ENCODE results near the gene POLR3H. TPM values are rescaled to one million over a fixed set of nuclear protein-coding genes. Genes with fewer than 3 reads are reported as not detected.

POLR3H gene
- total and polyA plus RNA-seq, 3 experiments from 2014 or later: 22.6 to 78.7 (median 69.9) TPM

GRCh38 chr22:41525450-41526225 is 18.6 kb downstream of the POLR3H start:
- Mint-ChIP-seq H3K9me3 (no peaks in the 10 kb centered on the region), H3K4me1 (peaks cover 14 to 27% (median 16%) of the 10 kb centered on the region in 3 donors), H3K4me3 (no peak overlapping the region), H3K36me3 (peaks cover 0 to 74% (median 5%) of the 10 kb centered on the region in 3 donors), H3K27ac (peak overlapping the region in 5 of 8 donors; percentile 23 to 92 (median 81)), H3K27me3 (no peaks in the 10 kb centered on the region)
- Histone ChIP-seq H3K9me3 (ENCODE audit: low read length) (no peaks in the 10 kb centered on the region), H3K27me3 (ENCODE audit: insufficient read depth, low read length, poor library complexity, severe bottlenecking) (no peaks in the 10 kb centered on the region), H3K27ac (ENCODE audit: low read depth, low read length) (no peak overlapping the region), H3K4me3 (ENCODE audit: low read length) (no peak overlapping the region), H3K36me3 (ENCODE audit: insufficient read depth, low read length) (peaks cover 16% of the 10 kb centered on the region), H3K4me1 (ENCODE audit: insufficient read depth, low read length) (peaks cover 15% of the 10 kb centered on the region)
- DNase-seq: no peak
- POLR2A ChIA-PET: interaction anchor here (0.6 to 1.7 kb wide), 3 partner anchors 68 to 122 kb away, joined by 3 to 10 read pairs (median 5); no protein-coding TSS in a partner anchor
- CTCF ChIA-PET: interaction anchor here (0.7 to 8.5 kb wide), 6 partner anchors 27 to 123 kb away, joined by 3 to 119 read pairs (median 4); partner anchors contain the start of gene PHF5A

GRCh38 chr22:41524809-41525449 is 19.3 kb downstream of the POLR3H start:
- Mint-ChIP-seq H3K4me1 (peaks cover 14 to 27% (median 16%) of the 10 kb centered on the region in 3 donors), H3K4me3 (peak overlapping the region in 1 of 7 donors; percentile 29), H3K27me3 (no peaks in the 10 kb centered on the region), H3K9me3 (no peaks in the 10 kb centered on the region), H3K36me3 (peaks cover 0 to 70% (median 5%) of the 10 kb centered on the region in 3 donors), H3K27ac (peak overlapping the region; percentile 42 to 92 (median 79))
- H3K4me1 ChIP-seq (ENCODE audit: insufficient read depth, low read length): peaks cover 15% of the 10 kb centered on the region
- peak; percentile 39 to 76 (median 53) for DNase-seq
- H3K9me3 ChIP-seq (ENCODE audit: low read length): no peaks in the 10 kb centered on the region
- H3K27ac ChIP-seq (ENCODE audit: low read depth, low read length): peak overlapping the region; percentile 60
- no peak overlapping the region for H3K4me3 ChIP-seq (ENCODE audit: low read length)
- H3K36me3 ChIP-seq (ENCODE audit: insufficient read depth, low read length): peaks cover 16% of the 10 kb centered on the region
- CTCF ChIA-PET: interaction anchor here (0.7 to 8.5 kb wide), 6 partner anchors 10 to 122 kb away, joined by 3 to 119 read pairs (median 5); partner anchors contain the start of gene PHF5A
- POLR2A ChIA-PET: interaction anchor here (0.6 to 1.7 kb wide), 4 partner anchors 67 to 121 kb away, joined by 3 to 10 read pairs (median 4); no protein-coding TSS in a partner anchor
- no peaks in the 10 kb centered on the region for H3K27me3 ChIP-seq (ENCODE audit: insufficient read depth, low read length, poor library complexity, severe bottlenecking)

DNA sequence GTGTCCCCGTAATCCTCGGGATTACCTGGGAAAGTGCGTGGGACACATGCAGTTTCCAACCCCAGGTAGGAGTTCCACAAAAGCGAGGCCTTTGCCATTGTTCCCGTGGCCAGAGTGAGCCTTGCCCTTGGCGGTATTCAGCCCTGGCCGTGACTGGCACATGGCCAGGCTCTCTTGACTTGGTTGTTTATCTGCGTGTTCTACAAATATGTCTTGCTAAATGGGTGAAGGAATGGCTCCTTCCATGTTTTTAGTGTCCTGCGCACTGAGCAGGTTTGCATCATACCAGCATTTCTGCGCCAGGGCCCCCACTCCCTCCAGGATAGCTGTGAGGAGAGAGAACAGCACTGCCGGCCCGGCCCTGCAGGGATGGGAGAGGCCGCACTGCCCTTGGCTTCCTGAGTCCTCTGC is 20.0 kb downstream of the POLR3H start:
- Histone ChIP-seq H3K36me3 (ENCODE audit: insufficient read depth, low read length) (peaks cover 16% of the 10 kb centered on the region), H3K9me3 (ENCODE audit: low read length) (no peaks in the 10 kb centered on the region), H3K4me3 (ENCODE audit: low read length) (no peak overlapping the region), H3K4me1 (ENCODE audit: insufficient read depth, low read length) (peaks cover 15% of the 10 kb centered on the region), H3K27ac (ENCODE audit: low read depth, low read length) (peak overlapping the region; percentile 60), H3K27me3 (ENCODE audit: insufficient read depth, low read length, poor library complexity, severe bottlenecking) (no peaks in the 10 kb centered on the region)
- POLR2A ChIA-PET: interaction anchor here (0.6 to 1.7 kb wide), 3 partner anchors 76 to 120 kb away, joined by 3 to 10 read pairs (median 5); no protein-coding TSS in a partner anchor
- H3K9me3 Mint-ChIP-seq: no peaks in the 10 kb centered on the region
- H3K4me1 Mint-ChIP-seq: peaks cover 14 to 27% (median 16%) of the 10 kb centered on the region in 3 donors
- H3K36me3 Mint-ChIP-seq: peaks cover 0 to 68% (median 5%) of the 10 kb centered on the region in 3 donors
- H3K4me3 Mint-ChIP-seq: peak overlapping the region in 1 of 7 donors; percentile 31
- DNase-seq: no peak
- no peaks in the 10 kb centered on the region for H3K27me3 Mint-ChIP-seq
- CTCF ChIA-PET: interaction anchor here (1.2 to 8.5 kb wide), 5 partner anchors 10 to 121 kb away, joined by 3 to 119 read pairs (median 7); no protein-coding TSS in a partner anchor
- peak overlapping the region; percentile 42 to 86 (median 71) for H3K27ac Mint-ChIP-seq

GRCh38 chr22:41523464-41524221 is 20.6 kb downstream of the POLR3H start:
- Histone ChIP-seq H3K4me3 (ENCODE audit: low read length) (no peak overlapping the region), H3K36me3 (ENCODE audit: insufficient read depth, low read length) (peaks cover 16% of the 10 kb centered on the region), H3K9me3 (ENCODE audit: low read length) (no peaks in the 10 kb centered on the region), H3K27ac (ENCODE audit: low read depth, low read length) (peak overlapping the region; percentile 60), H3K4me1 (ENCODE audit: insufficient read depth, low read length) (peaks cover 15% of the 10 kb centered on the region), H3K27me3 (ENCODE audit: insufficient read depth, low read length, poor library complexity, severe bottlenecking) (no peaks in the 10 kb centered on the region)
- no peaks in the 10 kb centered on the region for H3K27me3 Mint-ChIP-seq
- ChIA-PET POLR2A (no interaction called here), CTCF (interaction anchor here (2.0 to 8.5 kb wide), 2 partner anchors 9 to 121 kb away, joined by 7 to 119 read pairs; no protein-coding TSS in a partner anchor)
- no peak for DNase-seq
- peaks cover 12 to 27% (median 16%) of the 10 kb centered on the region in 3 donors for H3K4me1 Mint-ChIP-seq
- peaks cover 0 to 65% (median 2%) of the 10 kb centered on the region in 3 donors for H3K36me3 Mint-ChIP-seq
- no peaks in the 10 kb centered on the region for H3K9me3 Mint-ChIP-seq
- H3K27ac Mint-ChIP-seq: peak overlapping the region in 7 of 8 donors; percentile 18 to 85 (median 63)
- H3K4me3 Mint-ChIP-seq: peak overlapping the region in 2 of 7 donors; percentile 31 to 40

GRCh38 chr22:41522813-41523212 is 21.5 kb downstream of the POLR3H start:
- H3K4me1 ChIP-seq (ENCODE audit: insufficient read depth, low read length): peaks cover 15% of the 10 kb centered on the region
- Mint-ChIP-seq H3K36me3 (peaks cover 0 to 63% (median 0%) of the 10 kb centered on the region in 3 donors), H3K4me3 (no peak overlapping the region), H3K4me1 (peaks cover 11 to 27% (median 16%) of the 10 kb centered on the region in 3 donors), H3K27ac (peak overlapping the region in 5 of 8 donors; percentile 18 to 74 (median 24)), H3K9me3 (no peaks in the 10 kb centered on the region), H3K27me3 (no peaks in the 10 kb centered on the region)
- ChIA-PET CTCF (interaction anchor here (8.5 kb wide), 1 partner anchor 120 kb away, joined by 119 read pairs; no protein-coding TSS in a partner anchor), POLR2A (no interaction called here)
- H3K9me3 ChIP-seq (ENCODE audit: low read length): no peaks in the 10 kb centered on the region
- H3K4me3 ChIP-seq (ENCODE audit: low read length): no peak overlapping the region
- H3K27me3 ChIP-seq (ENCODE audit: insufficient read depth, low read length, poor library complexity, severe bottlenecking): no peaks in the 10 kb centered on the region
- DNase-seq: no peak
- peak overlapping the region; percentile 60 for H3K27ac ChIP-seq (ENCODE audit: low read depth, low read length)
- peaks cover 11% of the 10 kb centered on the region for H3K36me3 ChIP-seq (ENCODE audit: insufficient read depth, low read length)

- no peak overlapping the region for H3K27ac ChIP-seq (ENCODE audit: low read depth, low read length)
- Mint-ChIP-seq H3K27me3 (no peaks in the 10 kb centered on the region), H3K9me3 (no peaks in the 10 kb centered on the region), H3K27ac (peak overlapping the region in 1 of 8 donors; percentile 23), H3K4me1 (peaks cover 11 to 21% (median 16%) of the 10 kb centered on the region in 3 donors), H3K36me3 (peaks cover 0 to 62% (median 0%) of the 10 kb centered on the region in 3 donors), H3K4me3 (no peak overlapping the region)
- ChIA-PET CTCF (interaction anchor here (8.5 kb wide), 1 partner anchor 118 kb away, joined by 119 read pairs; no protein-coding TSS in a partner anchor), POLR2A (no interaction called here)
- no peaks in the 10 kb centered on the region for H3K27me3 ChIP-seq (ENCODE audit: insufficient read depth, low read length, poor library complexity, severe bottlenecking)
- H3K4me3 ChIP-seq (ENCODE audit: low read length): no peak overlapping the region
- DNase-seq: no peak
- H3K4me1 ChIP-seq (ENCODE audit: insufficient read depth, low read length): peaks cover 15% of the 10 kb centered on the region
- H3K9me3 ChIP-seq (ENCODE audit: low read length): no peaks in the 10 kb centered on the region
- H3K36me3 ChIP-seq (ENCODE audit: insufficient read depth, low read length): peaks cover 8% of the 10 kb centered on the region
These were observed 23.1 kb downstream of the POLR3H start for GRCh38 chr22:41521126-41521525.

DNA sequence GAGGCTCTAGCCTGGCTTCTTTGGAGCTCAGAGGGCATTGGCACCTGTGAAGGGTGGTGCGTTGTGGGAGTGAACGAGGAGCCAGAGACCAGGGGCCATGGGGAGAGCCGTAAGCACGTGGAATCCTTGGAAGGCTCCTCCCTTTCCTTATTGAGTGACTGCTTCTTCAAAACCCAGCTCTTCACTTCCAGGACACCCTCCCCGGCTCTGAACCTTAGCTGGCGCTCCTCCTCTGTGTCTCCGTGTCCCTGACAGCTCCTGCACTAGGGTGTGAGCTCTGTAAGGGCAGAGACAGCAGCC is 26.3 kb downstream of the POLR3H start:
- no peaks in the 10 kb centered on the region for H3K9me3 Mint-ChIP-seq
- no peak overlapping the region for H3K4me3 Mint-ChIP-seq
- H3K4me1 Mint-ChIP-seq: peaks cover 0 to 3% (median 0%) of the 10 kb centered on the region in 3 donors
- POLR2A ChIA-PET: no interaction called here
- Histone ChIP-seq H3K36me3 (ENCODE audit: insufficient read depth, low read length) (peaks cover 30% of the 10 kb centered on the region), H3K4me1 (ENCODE audit: insufficient read depth, low read length) (no peaks in the 10 kb centered on the region), H3K27ac (ENCODE audit: low read depth, low read length) (no peak overlapping the region), H3K9me3 (ENCODE audit: low read length) (no peaks in the 10 kb centered on the region), H3K27me3 (ENCODE audit: insufficient read depth, low read length, poor library complexity, severe bottlenecking) (no peaks in the 10 kb centered on the region), H3K4me3 (ENCODE audit: low read length) (no peak overlapping the region)
- H3K27me3 Mint-ChIP-seq: no peaks in the 10 kb centered on the region
- peaks cover 0 to 72% (median 0%) of the 10 kb centered on the region in 3 donors for H3K36me3 Mint-ChIP-seq
- DNase-seq: no peak
- CTCF ChIA-PET: interaction anchor here (0.8 to 4.7 kb wide), 8 partner anchors 9 to 280 kb away, joined by 3 to 89 read pairs (median 4); partner anchors contain the start of genes ACO2 and PHF5A
- no peak overlapping the region for H3K27ac Mint-ChIP-seq
